ENCODE measurements around the gene FRMD5.
"Not testable (repeated sequence)": the region's sequence is repeated elsewhere in the genome, so short reads cannot be mapped to it uniquely, and the experiment has no call there.

DNA sequence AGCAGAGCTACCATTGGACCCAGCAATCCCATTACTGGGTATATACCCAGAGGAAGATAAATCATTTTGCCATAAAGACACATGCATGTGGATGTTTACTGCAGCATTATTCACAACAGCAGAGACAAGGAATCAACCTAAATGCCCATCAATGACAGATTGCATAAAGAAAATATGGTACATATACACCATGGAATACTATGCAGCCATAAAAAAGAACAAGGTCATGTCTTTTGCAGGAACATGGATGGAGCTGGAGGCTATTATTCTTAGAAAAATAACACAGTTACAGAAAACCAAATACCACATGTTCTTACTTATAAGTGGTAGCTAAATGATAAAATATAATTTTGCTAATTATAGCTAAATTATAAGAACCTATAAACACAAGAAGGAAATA is 162.3 kb downstream of the FRMD5 start:
- TF ChIP-seq, protein P1, sequence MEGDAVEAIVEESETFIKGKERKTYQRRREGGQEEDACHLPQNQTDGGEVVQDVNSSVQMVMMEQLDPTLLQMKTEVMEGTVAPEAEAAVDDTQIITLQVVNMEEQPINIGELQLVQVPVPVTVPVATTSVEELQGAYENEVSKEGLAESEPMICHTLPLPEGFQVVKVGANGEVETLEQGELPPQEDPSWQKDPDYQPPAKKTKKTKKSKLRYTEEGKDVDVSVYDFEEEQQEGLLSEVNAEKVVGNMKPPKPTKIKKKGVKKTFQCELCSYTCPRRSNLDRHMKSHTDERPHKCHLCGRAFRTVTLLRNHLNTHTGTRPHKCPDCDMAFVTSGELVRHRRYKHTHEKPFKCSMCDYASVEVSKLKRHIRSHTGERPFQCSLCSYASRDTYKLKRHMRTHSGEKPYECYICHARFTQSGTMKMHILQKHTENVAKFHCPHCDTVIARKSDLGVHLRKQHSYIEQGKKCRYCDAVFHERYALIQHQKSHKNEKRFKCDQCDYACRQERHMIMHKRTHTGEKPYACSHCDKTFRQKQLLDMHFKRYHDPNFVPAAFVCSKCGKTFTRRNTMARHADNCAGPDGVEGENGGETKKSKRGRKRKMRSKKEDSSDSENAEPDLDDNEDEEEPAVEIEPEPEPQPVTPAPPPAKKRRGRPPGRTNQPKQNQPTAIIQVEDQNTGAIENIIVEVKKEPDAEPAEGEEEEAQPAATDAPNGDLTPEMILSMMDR (IDR thresholded peaks at IDR 0.05; ENCODE audit: low read depth, low read length, poor library complexity, severe bottlenecking), result not testable (repeated sequence)
- TF ChIP-seq EZH2phosphoT487 (IDR thresholded peaks at IDR 0.05; ENCODE audit: borderline replicate concordance, low read length), result not testable (repeated sequence)
